Heart right ventricle (tissue), 16 donors: ENCODE measurements around the gene ICAM5. TPM values are rescaled to one million over a fixed set of nuclear protein-coding genes. Genes with fewer than 3 reads are reported as not detected.

Source experiments
- ATAC-seq, 8 donors: fragments of 200-7000 bp; cut with Tn5 transposase; one replicate each; pipeline ENCODE4 v1.9.1; 2020; ENCODE audit warnings: mild to moderate bottlenecking in 8 of 8, moderate library complexity in 8 of 8, moderate number of reproducible peaks in 1 of 8
- DNase-seq, 2 donors: peaks; one replicate each; pipeline ENCODE4 v3.0.0-alpha.2; 2020
- H3K27ac ChIP-seq, 10 donors: fragments of 200-600 bp; sonication (generic) in 2 of 10; one replicate each; pipeline versions ENCODE4 v1.5.0 to v1.8.0; 2020 to 2022; ENCODE audit warnings: mild to moderate bottlenecking in 3 of 10
- H3K27me3 ChIP-seq, 7 donors: fragments of 200-600 bp; one replicate each; pipeline ENCODE4 v1.8.0; 2021 to 2022; ENCODE audit warnings: mild to moderate bottlenecking in 2 of 7
- H3K36me3 ChIP-seq, 9 donors: fragments of 200-600 bp; sonication (generic) in 1 of 9; one replicate each; pipeline versions ENCODE4 v1.5.0 to v1.8.0; 2020 to 2022; ENCODE audit warnings: mild to moderate bottlenecking in 2 of 9
- H3K4me1 ChIP-seq, 9 donors: fragments of 200-600 bp; sonication (generic) in 1 of 9; one replicate each; pipeline versions ENCODE4 v1.5.0 to v1.8.0; 2020 to 2022; ENCODE audit warnings: mild to moderate bottlenecking in 4 of 9
- H3K4me3 ChIP-seq, 10 donors: fragments of 200-600 bp; sonication (generic) in 2 of 10; one replicate each; pipeline versions ENCODE4 v1.5.0 to v1.8.0; 2020 to 2022; ENCODE audit warnings: mild to moderate bottlenecking in 7 of 10, moderate library complexity in 2 of 10
- H3K9me3 ChIP-seq, 11 donors: fragments of 200-600 bp in 10 of 11; sonication (generic) in 2 of 11; one replicate each; pipeline versions ENCODE4 v1.5.0 to v1.8.0; 2013 to 2022; ENCODE audit warnings: mild to moderate bottlenecking in 2 of 11, control low read depth in 1 of 11, moderate library complexity in 1 of 11
- WGBS, 2 donors: extraction: QIAGEN DNeasy Blood & Tissue Kit; methylation state at CpG; one replicate each; pipeline ENCODE4 v1.1.7; 2013; ENCODE audit warnings: inconsistent platforms in 1 of 2; 5-methylcytosine and 5-hydroxymethylcytosine counted together
- intact Hi-C, 10 donors: fragments of 100-400 bp; cut with DNase I; formaldehyde crosslinking; loops; one replicate each; pipeline versions ENCODE4 v1.11.1 to v1.14.2; 2022
- polyA plus RNA-seq, 2 donors: library from polyadenylated mRNA; stranded (reverse); fragments of 200-250 nt; gene quantifications; one replicate each; pipeline ENCODE4 v1.2.3, GENCODE V29; 2013
- total RNA-seq, 10 donors: library from RNA; stranded (reverse); fragmentation: NEBNext Ultra II Directional in 3 of 10; extraction: Animal tissue kit (Norgen Biotek cat#: 25700) in 3 of 10; gene quantifications; one replicate each; pipeline versions ENCODE4 v1.2.1 to v1.2.4, GENCODE V29; 2021 to 2023
- TF ChIP-seq, protein P1 (sequence below), 9 donors: fragments of 200-600 bp; sonication (generic) in 2 of 9; IDR thresholded peaks; one replicate each; pipeline versions ENCODE4 v1.5.0 to v1.8.0; 2021 to 2022; ENCODE audit warnings: antibody characterized with exemption in 9 of 9, mild to moderate bottlenecking in 5 of 9, moderate library complexity in 1 of 9
- donor health status: Arrhythmogenic right ventricular cardiomyopathy.
- donor health status: ischemic (EF 13 %, LVEDD 7.1; RV severe dilation, severe dysfunction).
- donor health status: healthy with polysubstance abuse.
- donor health status: DM: no; HTN: yes; CAD: no.
- donor health status: DM: no; HTN: no; CAD: no.
- donor health status: ischemic (EF 25% LVEDD 6.9; RV normal size, moderate dysfunction).
- donor health status: ischemic (EF 25% LVEDD 5.7; RV mildly dilated, moderate dysfunction).
- donor health status: healthy.
- donor health status: DM: yes; HTN: yes; CAD: no.
- donor health status: Ischemic cardiomyopathy.
- donor health status: ischemic (EF 35%, LVEDD 5.7; RV mildly dilated, moderate dysfunction).
- donor health status: nonischemic (EF 11% LVEDD 7.7; RV severe dilation, severe dysfunction).
- donor health status: DM: yes; HTN: yes; CAD: no.
- donor health status: PGD.
- donor health status: ischemic (EF 29% LVEDD 5.4; RV normal size, mild dysfunction).
- donor health status: nonischemic (EF 23%, LVEDD 6.1; RV moderate dilation, normal function).

Gene ICAM5
- total and polyA plus RNA-seq, 12 donors: 0.18 to 1.0 (median 0.37) TPM; not detected in 3

GRCh38 chr19:10268071-10268470 lies 21.7 kb upstream of the ICAM5 start:
- peak overlapping the region; percentile 62 to 99 (median 91) for H3K27ac ChIP-seq
- intact Hi-C loops: loop anchor here in 6 of 10 donors (1.0 to 5.0 kb wide), 5 partner anchors 64 to 123 kb away; partner anchors contain the start of gene RAVER1 (in 1 of the 6)
- H3K4me1 ChIP-seq: peaks cover 7 to 57% (median 46%) of the 10 kb centered on the region in 9 donors
- WGBS, 2 donors: 54 to 69% methylated on average over 6 of the region's 6 CpGs
- no peak overlapping the region for H3K4me3 ChIP-seq
- no peaks in the 10 kb centered on the region for H3K9me3 ChIP-seq
- TF ChIP-seq, protein P1, sequence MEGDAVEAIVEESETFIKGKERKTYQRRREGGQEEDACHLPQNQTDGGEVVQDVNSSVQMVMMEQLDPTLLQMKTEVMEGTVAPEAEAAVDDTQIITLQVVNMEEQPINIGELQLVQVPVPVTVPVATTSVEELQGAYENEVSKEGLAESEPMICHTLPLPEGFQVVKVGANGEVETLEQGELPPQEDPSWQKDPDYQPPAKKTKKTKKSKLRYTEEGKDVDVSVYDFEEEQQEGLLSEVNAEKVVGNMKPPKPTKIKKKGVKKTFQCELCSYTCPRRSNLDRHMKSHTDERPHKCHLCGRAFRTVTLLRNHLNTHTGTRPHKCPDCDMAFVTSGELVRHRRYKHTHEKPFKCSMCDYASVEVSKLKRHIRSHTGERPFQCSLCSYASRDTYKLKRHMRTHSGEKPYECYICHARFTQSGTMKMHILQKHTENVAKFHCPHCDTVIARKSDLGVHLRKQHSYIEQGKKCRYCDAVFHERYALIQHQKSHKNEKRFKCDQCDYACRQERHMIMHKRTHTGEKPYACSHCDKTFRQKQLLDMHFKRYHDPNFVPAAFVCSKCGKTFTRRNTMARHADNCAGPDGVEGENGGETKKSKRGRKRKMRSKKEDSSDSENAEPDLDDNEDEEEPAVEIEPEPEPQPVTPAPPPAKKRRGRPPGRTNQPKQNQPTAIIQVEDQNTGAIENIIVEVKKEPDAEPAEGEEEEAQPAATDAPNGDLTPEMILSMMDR (IDR thresholded peaks at IDR 0.05): no peak
- DNase-seq: no peak
- H3K27me3 ChIP-seq: peaks cover 0 to 19% (median 3%) of the 10 kb centered on the region in 7 donors
- peaks cover 0 to 4% (median 0%) of the 10 kb centered on the region in 9 donors for H3K36me3 ChIP-seq
- ATAC-seq: peak in 7 of 8 donors; percentile 8 to 40 (median 23)

DNA sequence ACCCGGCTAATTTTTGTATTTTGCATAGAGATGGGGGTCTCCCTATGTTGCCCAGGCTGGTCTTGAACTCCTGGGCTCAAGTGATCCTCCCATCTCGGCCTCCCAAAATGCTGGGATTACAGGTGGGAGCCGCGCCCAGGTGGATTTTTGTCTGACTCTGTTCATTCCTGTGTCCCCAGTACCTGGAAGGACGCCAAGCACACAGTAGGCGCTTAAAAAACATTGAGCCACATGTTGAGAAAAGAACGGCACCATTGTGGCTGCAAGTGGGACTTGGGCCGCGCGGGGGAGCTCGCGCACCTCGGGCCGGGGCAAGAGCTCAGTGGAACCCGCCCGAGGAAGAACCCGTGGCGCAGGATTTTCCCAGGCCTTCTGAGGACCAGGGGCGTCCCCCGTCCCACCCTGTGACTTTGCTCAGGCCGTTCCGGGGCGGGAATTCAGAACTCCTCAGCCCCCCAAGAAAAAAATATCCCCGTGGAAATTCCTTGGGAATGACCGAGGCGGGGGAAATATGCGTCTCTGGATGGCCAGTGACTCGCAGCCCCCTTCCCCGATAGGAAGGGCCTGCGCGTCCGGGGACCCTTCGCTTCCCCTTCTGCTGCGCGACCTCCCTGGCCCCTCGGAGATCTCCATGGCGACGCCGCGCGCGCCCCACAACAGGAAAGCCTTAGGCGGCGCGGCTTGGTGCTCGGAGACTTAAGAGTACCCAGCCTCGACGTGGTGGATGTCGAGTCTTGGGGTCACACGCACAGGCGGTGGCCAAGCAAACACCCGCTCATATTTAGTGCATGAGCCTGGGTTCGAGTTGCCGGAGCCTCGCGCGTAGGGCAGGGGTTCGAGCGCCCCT lies 20.2 kb upstream of the ICAM5 start:
- intact Hi-C loops: loop anchor here (1.0 to 10.0 kb wide), 7 partner anchors 48 to 121 kb away; partner anchors contain the start of genes RAVER1 (in 6 of the 10), ICAM3 (in 2 of the 10) and FDX2 (in 1 of the 10)
- TF ChIP-seq, protein P1 (IDR thresholded peaks at IDR 0.05): peak; percentile 94 to 99 (median 97)
- Histone ChIP-seq H3K27me3 (peaks cover 0 to 19% (median 3%) of the 10 kb centered on the region in 7 donors), H3K9me3 (no peaks in the 10 kb centered on the region), H3K27ac (peak overlapping the region; percentile 87 to 99 (median 91)), H3K4me1 (peaks cover 7 to 70% (median 46%) of the 10 kb centered on the region in 9 donors), H3K36me3 (peaks cover 0 to 16% (median 0%) of the 10 kb centered on the region in 9 donors), H3K4me3 (peak overlapping the region; percentile 12 to 78 (median 58))
- WGBS, 2 donors: 4% methylated on average over 59 of the region's 59 CpGs
- peak; percentile 89 to 91 for DNase-seq
- peak; percentile 74 to 91 (median 88) for ATAC-seq

DNA sequence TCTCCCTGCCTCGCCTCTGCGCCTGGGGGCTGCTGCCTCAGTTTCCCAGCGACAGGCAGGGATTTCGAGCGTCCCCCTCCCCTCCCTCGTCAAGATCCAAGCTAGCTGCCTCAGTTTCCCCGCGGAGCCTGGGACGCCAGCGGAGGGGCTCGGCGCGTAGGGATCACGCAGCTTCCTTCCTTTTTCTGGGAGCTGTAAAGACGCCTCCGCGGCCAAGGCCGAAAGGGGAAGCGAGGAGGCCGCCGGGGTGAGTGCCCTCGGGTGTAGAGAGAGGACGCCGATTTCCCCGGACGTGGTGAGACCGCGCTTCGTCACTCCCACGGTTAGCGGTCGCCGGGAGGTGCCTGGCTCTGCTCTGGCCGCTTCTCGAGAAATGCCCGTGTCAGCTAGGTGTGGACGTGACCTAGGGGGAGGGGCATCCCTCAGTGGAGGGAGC lies 19.6 kb upstream of the ICAM5 start:
- TF ChIP-seq, protein P1 (IDR thresholded peaks at IDR 0.05): no peak
- peaks cover 7 to 75% (median 46%) of the 10 kb centered on the region in 9 donors for H3K4me1 ChIP-seq
- H3K36me3 ChIP-seq: peaks cover 0 to 22% (median 0%) of the 10 kb centered on the region in 9 donors
- DNase-seq: peak; percentile 72 to 73
- no peaks in the 10 kb centered on the region for H3K9me3 ChIP-seq
- H3K4me3 ChIP-seq: peak overlapping the region; percentile 12 to 78 (median 58)
- ATAC-seq: peak; percentile 54 to 69 (median 60)
- H3K27ac ChIP-seq: peak overlapping the region; percentile 87 to 99 (median 91)
- intact Hi-C loops: loop anchor here in 6 of 10 donors (5.0 to 10.0 kb wide), 3 partner anchors 47 to 65 kb away; partner anchors contain the start of genes RAVER1 (in 5 of the 6), ICAM3 (in 2 of the 6) and FDX2 (in 1 of the 6)
- peaks cover 0 to 19% (median 3%) of the 10 kb centered on the region in 7 donors for H3K27me3 ChIP-seq
- 3 to 6% methylated on average over 37 of the region's 37 CpGs for WGBS, 2 donors
